ENCODE results near the gene GOLGA6L9. TPM values are rescaled to one million over a fixed set of nuclear protein-coding genes. Genes with fewer than 3 reads are reported as not detected.
"Not testable (repeated sequence)": the region's sequence is repeated elsewhere in the genome, so short reads cannot be mapped to it uniquely, and the experiment has no call there.

The GOLGA6L9 gene
- total RNA-seq, 1 experiment from 2014 or later = 3.9 TPM

DNA sequence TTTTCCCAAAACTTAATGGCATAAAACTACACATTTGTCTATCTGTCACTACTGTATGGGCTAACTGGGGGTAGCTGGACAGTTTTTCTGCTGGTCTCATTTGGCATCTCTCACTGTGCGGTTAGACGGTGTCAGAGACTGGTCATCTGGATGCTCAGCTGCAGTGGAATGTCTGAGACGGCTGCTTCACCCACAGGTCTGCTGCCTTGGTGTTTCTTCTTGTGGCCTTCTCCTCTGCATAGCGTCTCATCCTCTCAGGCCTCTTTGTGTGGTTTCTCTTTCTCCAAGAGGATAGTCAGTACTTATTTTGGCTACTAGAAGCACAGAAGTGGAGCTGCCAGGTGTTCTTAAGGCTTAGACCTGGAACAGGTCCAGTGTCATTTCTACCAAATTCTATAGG, 35.9 kb upstream of the GOLGA6L9 start:
- Histone ChIP-seq H3K4me2 (ENCODE audit: insufficient read depth, insufficient read length, low read length) (no peak overlapping the region), H4K91ac (ENCODE audit: insufficient read length, low read depth, low read length) (no peak overlapping the region), H3K56ac (ENCODE audit: insufficient read length, low read depth, low read length) (no peak overlapping the region), H3K27me3 (ENCODE audit: insufficient read depth, low read length) (no peaks in the 10 kb centered on the region), H3K79me1 (ENCODE audit: insufficient read depth, low read depth, low read length, poor library complexity, severe bottlenecking) (no peaks in the 10 kb centered on the region), H3K4me1 (ENCODE audit: insufficient read depth, low read length) (no peaks in the 10 kb centered on the region), H3K4ac (ENCODE audit: low read depth, low read length) (no peak overlapping the region), H3K27ac (ENCODE audit: insufficient read length, low read depth, low read length) (no peak overlapping the region), H3K9ac (ENCODE audit: extremely low read depth, insufficient read length, low read length) (no peak overlapping the region), H2BK12ac (ENCODE audit: insufficient read length, low read depth, low read length) (no peak overlapping the region), H3T11ph (ENCODE audit: low read length) (no peak overlapping the region), H2BK5ac (ENCODE audit: insufficient read length, low read length) (no peak overlapping the region), H2AK5ac (ENCODE audit: insufficient read length, low read length) (no peak overlapping the region), H3K18ac (ENCODE audit: insufficient read length, low read depth, low read length) (no peak overlapping the region), H3K9me3 (ENCODE audit: control insufficient read depth, low read depth, low read length) (no peaks in the 10 kb centered on the region), H2BK20ac (ENCODE audit: low read depth, low read length, poor library complexity, severe bottlenecking) (no peak overlapping the region), H2AFZ (ENCODE audit: low read length) (no peak overlapping the region), H4K20me1 (ENCODE audit: control insufficient read depth, insufficient read depth, insufficient read length) (no peaks in the 10 kb centered on the region), H3K23ac (ENCODE audit: insufficient read length, low read depth, low read length) (no peak overlapping the region), H2BK120ac (ENCODE audit: low read depth, low read length, poor library complexity, severe bottlenecking) (no peak overlapping the region), H2BK15ac (ENCODE audit: low read depth, low read length) (no peak overlapping the region), H3K14ac (ENCODE audit: insufficient read depth, low read length) (no peak overlapping the region), H4K5ac (ENCODE audit: insufficient read length, low read depth, low read length) (no peak overlapping the region), H4K8ac (replicated peaks; ENCODE audit: insufficient read length, low read depth, low read length) (no peak overlapping the region), H3K79me2 (ENCODE audit: insufficient read depth, low read length) (no peaks in the 10 kb centered on the region; the same call in 1 of the 2 replicates), H3K23me2 (ENCODE audit: insufficient read length, low read depth, low read length, poor library complexity, severe bottlenecking) (no peaks in the 10 kb centered on the region)
- Mint-ChIP-seq H3K4me1 (peaks cover 33 to 34% of the 10 kb centered on the region in 2 experiments), H3K27ac (no peak overlapping the region), H3K27me3 (ENCODE audit: low read depth) (no peaks in the 10 kb centered on the region), H3K36me3 (ENCODE audit: insufficient read depth in 1 of 3, low read depth in 3 of 3) (peaks cover 2 to 11% (median 6%) of the 10 kb centered on the region in 3 experiments; a peak in 6 of 7 replicates), H3K9me3 (peaks cover 0 to 3% of the 10 kb centered on the region in 2 experiments; a peak in 3 of 5 replicates), H3K4me3 (no peak overlapping the region)
- TF ChIP-seq, protein P1, sequence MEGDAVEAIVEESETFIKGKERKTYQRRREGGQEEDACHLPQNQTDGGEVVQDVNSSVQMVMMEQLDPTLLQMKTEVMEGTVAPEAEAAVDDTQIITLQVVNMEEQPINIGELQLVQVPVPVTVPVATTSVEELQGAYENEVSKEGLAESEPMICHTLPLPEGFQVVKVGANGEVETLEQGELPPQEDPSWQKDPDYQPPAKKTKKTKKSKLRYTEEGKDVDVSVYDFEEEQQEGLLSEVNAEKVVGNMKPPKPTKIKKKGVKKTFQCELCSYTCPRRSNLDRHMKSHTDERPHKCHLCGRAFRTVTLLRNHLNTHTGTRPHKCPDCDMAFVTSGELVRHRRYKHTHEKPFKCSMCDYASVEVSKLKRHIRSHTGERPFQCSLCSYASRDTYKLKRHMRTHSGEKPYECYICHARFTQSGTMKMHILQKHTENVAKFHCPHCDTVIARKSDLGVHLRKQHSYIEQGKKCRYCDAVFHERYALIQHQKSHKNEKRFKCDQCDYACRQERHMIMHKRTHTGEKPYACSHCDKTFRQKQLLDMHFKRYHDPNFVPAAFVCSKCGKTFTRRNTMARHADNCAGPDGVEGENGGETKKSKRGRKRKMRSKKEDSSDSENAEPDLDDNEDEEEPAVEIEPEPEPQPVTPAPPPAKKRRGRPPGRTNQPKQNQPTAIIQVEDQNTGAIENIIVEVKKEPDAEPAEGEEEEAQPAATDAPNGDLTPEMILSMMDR (conservative IDR thresholded peaks at IDR 0.05) = no peak
- no CpG with 5 or more reads among the region's 4 CpGs for whole genome bisulfite sequencing (ENCODE audit: extremely low coverage, insufficient read length, low lambda C conversion rate)
- DNase-seq = no peak

DNA sequence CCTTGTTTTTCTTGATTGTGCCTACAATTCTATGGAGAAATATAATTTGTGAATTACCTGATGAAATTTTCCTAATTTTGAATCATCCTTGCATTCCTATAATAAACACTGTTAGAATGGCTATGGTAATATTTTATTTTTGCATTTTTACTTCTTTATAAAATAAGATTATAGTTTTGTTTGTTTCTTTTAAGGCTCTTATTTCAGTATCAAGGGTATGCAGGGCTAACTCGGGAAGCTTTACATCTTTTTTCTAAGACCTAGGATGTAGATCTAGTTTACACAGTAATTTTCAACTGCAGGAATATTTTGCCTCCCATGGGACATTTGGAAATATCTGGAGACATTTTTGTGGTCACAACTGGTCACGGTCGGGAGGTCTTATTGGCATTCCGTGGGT, 33.8 kb upstream of the GOLGA6L9 start:
- H3K79me1 ChIP-seq (ENCODE audit: insufficient read depth, low read depth, low read length, poor library complexity, severe bottlenecking); DNase-seq; H2AFZ ChIP-seq (ENCODE audit: low read length); H3K79me2 ChIP-seq (ENCODE audit: insufficient read depth, low read length); H3K23me2 ChIP-seq (ENCODE audit: insufficient read length, low read depth, low read length, poor library complexity, severe bottlenecking); H2BK15ac ChIP-seq (ENCODE audit: low read depth, low read length); H3K4ac ChIP-seq (ENCODE audit: low read depth, low read length); H2AK5ac ChIP-seq (ENCODE audit: insufficient read length, low read length); H4K5ac ChIP-seq (ENCODE audit: insufficient read length, low read depth, low read length); H3K27ac ChIP-seq (ENCODE audit: insufficient read length, low read depth, low read length); H3K9ac ChIP-seq (ENCODE audit: extremely low read depth, insufficient read length, low read length); H3K56ac ChIP-seq (ENCODE audit: insufficient read length, low read depth, low read length); H4K8ac ChIP-seq (replicated peaks; ENCODE audit: insufficient read length, low read depth, low read length); H2BK12ac ChIP-seq (ENCODE audit: insufficient read length, low read depth, low read length); H3K18ac ChIP-seq (ENCODE audit: insufficient read length, low read depth, low read length); H3K27ac Mint-ChIP-seq; H4K20me1 ChIP-seq (ENCODE audit: control insufficient read depth, insufficient read depth, insufficient read length); H4K91ac ChIP-seq (ENCODE audit: insufficient read length, low read depth, low read length); H3K4me2 ChIP-seq (ENCODE audit: insufficient read depth, insufficient read length, low read length); H3T11ph ChIP-seq (ENCODE audit: low read length); H2BK5ac ChIP-seq (ENCODE audit: insufficient read length, low read length); H3K14ac ChIP-seq (ENCODE audit: insufficient read depth, low read length); H3K27me3 ChIP-seq (ENCODE audit: insufficient read depth, low read length); H3K4me3 Mint-ChIP-seq; H2BK20ac ChIP-seq (ENCODE audit: low read depth, low read length, poor library complexity, severe bottlenecking); H3K9me3 ChIP-seq (ENCODE audit: control insufficient read depth, low read depth, low read length); H3K9me3 Mint-ChIP-seq; H3K27me3 Mint-ChIP-seq (ENCODE audit: low read depth); H2BK120ac ChIP-seq (ENCODE audit: low read depth, low read length, poor library complexity, severe bottlenecking); H3K23ac ChIP-seq (ENCODE audit: insufficient read length, low read depth, low read length); H3K4me1 ChIP-seq (ENCODE audit: insufficient read depth, low read length): not testable (repeated sequence)
- Mint-ChIP-seq H3K36me3 (ENCODE audit: insufficient read depth in 1 of 3, low read depth in 3 of 3) (peaks cover 2 to 11% (median 4%) of the 10 kb centered on the region in 3 experiments; a peak in 6 of 7 replicates), H3K4me1 (peaks cover 28 to 30% of the 10 kb centered on the region in 2 experiments)
- no CpG with 5 or more reads among the region's 4 CpGs for WGBS (ENCODE audit: extremely low coverage, insufficient read length, low lambda C conversion rate)

Data from H9 (cell line).